ENCODE data around the gene ITGA7.

DNA sequence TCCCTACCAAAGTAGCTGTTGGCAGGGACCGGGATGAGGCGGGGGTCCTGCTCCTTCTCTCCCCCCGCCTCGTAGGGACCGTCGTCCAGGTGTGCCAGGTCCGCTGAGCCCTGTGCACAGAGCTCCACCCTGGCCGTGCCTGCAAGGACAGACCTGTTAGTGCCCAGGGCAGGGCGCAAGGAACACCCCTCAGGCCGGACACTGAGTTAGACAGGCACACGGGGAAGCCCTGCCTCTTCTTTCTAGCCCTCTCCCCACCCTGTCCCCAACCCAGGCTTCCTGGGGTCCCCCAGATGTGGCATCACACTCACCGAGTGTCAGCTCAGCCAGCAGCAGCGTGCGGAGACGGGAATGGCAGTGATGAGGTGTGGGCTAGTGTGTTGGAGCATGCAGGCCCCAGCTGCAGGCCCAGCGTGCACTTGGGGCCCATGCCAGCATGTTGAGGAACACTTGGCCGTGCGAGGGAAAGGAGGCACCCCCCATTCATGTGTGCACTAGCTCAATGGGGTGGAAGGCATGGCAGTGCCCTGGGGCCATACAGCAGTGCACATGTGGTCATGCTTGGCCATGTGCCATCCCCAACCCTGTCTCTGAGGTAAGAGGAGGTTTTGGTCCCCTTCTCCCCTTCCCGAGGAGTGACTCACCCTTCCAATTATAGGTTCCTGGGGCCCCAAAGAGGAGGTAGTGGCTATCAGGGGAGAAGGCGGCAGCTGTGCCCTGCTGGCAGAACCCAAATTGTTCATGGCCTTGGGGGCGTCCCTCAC is 7.3 kb downstream of the ITGA7 start:
- no peak for TF ChIP-seq CTCF (IDR thresholded peaks at IDR 0.05)
- TF ChIP-seq CBFB (CRISPR knock-in tag; IDR thresholded peaks at IDR 0.05; ENCODE audit: low read depth): no peak
